CD4-positive, alpha-beta T cell treated with Interleukin-6 at 100 ng/mL for 8 hours (primary cell): ENCODE measurements around the gene NFIX.

Experiments
- DNase-seq: peaks from one replicate; pipeline ENCODE4 v3.0.0-alpha.2; 2020; ENCODE audit warnings: mixed read lengths, low spot score

The NFIX gene

GRCh38 chr19:13037161-13037560 lies 41.9 kb downstream of the NFIX start:
- DNase-seq: no peak

- DNase-seq: no peak
Measured at GRCh38 chr19:13037731-13038130, 42.5 kb downstream of the NFIX start.

DNA sequence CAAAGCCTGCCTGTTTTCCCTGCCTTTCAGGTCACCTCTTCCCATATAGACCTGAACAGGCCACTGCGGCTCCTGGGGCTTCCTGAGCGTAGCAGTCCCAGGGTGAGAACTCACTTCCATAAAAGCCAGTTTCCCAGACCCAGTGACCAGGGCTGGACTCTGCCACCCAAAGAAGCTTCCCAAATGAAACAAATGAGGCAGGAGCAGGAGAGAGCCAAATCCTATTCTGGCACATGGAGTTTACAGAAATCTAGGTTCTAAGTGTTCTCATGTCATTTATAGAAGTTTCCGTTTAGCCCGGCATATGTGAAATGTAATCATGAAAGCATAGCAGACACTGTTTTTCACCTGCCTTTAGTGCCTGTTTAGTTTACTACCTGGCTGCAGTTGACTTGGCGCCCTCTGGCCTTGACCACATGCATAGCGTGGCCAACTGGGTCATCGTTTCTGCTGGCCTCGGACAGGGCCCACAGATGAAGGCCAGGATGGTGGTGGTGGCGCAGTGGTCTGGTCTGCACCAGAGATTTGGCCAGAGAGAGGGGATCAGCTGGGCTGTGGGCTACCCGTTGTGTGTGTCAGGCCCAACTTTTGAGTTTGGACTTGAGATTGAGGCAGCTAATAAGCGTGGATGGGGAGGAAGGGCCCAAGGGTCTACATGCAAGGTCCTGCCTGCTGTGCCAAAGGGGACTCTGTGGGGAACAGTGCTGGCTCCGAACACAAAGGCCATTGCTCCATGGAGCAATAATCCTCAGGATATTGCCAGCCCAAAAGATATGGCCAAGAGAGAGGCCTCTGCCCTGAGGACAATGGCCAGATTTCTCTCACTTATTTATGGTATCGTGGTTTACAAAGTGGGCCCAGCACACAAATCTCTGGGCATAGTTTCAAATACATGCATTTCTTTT lies 43.3 kb downstream of the NFIX start:
- DNase-seq: no peak

DNA sequence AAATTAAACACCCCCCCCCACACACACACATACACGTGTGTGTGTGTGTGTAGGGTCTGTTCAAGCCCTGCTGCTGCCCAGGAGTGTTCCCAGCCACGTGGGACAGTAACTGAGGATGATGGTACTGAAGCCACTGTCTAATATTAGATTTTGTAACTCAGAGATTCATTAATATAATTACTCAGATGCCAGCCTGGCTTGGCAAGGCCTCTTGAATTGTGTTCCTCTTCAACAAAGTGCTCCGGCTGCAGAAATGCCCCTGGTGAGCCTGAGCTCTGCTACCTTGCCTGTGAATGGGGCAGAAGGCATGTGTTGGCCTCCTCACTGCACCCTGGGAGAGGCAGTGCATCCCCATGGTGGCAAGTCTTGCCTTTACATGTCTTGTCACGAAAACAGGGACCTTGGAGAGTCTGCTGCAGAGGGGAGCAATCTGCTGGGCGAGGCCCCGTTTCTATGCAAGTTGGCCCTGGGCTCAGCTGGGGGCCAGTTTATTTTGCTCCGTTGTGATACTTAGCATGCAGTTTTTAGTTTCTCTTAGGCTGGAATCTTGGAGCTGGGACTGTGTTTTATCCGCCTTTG lies 44.0 kb downstream of the NFIX start:
- no peak for DNase-seq

DNA sequence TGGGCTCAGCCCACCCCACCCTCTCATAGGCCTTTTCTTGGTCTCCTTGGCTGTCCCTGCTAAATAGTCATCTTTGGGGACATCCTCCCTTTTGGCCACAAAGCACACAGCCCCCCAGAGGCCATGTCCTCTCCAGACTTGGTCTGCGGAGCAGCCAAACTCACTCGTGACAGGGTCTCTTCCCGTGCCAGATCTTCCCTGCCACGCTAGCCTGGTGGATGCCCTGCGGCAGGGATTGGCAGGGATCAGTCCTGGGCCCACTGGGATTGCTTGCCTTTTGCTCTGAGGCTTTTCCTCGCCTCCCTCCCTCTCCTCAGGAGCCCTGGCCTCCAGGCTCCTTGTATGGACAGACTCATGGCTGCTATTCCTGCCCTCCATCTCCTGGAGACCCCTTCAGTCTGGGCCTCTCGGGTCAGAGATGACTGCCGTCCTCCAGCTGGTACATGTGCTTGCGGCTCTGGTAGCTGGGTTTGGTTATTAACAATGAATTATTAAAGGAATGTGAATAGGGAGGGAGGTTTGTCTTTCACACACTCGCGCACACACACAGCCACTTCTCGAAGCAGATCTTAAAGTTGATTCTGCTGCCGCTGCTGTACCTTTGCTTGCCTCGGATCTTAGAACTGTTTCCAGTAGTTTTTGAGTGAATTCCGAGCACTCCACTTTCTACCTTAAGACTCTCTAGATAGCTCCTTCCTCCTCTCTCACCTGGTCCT lies 45.1 kb downstream of the NFIX start:
- DNase-seq: no peak

GRCh38 chr19:13040948-13041292 lies 45.6 kb downstream of the NFIX start:
- DNase-seq: no peak

DNA sequence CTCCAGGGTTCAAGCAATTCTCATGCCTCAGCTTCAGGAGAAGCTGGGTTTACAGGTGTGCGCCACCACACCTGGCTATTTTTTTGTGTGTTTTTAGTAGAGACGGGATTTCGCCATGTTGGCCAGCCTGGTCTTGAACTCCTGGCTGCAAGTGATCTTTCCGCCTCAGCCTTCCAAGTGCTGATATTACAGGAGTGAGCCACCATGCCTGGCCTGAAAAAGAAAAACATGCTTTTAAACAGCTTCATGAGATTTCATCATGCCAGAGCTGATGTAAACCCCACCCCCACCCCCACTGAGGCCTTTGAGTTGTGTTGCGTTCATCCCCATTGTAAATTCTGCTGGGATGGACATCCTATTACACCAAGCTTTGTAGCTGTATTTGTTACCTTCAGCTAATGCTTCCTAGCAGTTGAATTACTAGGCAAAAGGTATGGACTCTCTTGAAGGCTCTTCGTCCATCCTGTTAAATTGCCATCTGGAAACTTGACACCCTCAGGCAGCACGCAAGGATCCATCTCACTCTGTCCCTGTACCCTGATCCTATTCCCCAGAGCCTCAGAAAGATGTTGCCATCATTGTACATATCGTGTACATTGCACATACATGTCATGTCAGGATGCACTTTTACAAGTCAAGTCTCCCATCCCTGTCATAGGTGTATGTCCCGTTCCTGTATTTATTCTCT lies 47.3 kb downstream of the NFIX start:
- no peak for DNase-seq

DNA sequence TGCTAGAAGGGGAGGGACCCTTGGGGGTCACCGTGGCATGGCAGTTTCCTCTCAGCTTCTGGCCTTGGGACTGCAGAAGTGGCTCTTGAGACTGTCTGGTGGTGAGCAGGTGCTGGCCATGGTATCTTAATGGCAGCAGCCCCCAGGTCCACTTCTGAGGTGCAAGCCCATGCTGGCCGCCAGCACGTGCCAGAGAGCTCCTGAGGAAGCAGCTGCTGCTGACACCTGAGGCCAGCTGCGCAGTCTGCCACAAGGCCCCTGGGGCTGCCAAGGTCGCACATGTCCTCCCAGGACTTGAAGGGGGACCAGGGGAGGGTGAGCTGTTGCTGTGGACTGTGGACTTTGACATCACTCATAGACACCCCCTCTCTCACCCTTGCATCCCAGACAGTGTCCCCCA lies 48.0 kb downstream of the NFIX start:
- DNase-seq: no peak

DNA sequence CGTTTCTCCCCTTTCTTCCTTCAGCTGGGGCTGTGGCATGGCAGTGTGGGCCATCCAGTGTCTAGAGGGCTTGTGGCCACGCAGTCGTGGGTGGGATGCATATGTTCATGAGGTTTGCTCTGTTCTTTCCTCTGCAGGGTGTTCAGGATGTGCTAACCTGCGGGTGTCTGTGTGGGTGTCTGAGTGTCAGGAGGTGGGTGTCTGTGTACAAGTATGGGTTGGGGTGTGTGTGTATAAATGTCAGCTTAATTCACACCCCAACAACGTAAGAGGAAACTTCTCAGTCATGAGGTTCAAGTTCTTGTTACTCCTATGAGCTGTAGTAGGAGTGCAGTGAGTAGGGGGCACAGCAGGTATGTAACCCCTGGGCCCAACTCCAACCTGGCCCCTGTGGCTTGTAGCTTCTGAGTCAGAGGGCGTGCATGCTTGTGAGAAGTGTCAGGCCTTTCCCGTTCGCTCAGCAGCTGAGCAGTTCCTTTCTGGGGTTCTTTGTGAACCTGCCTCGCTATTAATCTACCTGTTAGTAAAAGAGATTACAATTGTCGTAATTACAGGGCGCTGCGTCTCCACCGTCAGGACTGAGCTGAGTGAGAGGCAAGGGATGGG lies 49.1 kb downstream of the NFIX start:
- DNase-seq: no peak

DNA sequence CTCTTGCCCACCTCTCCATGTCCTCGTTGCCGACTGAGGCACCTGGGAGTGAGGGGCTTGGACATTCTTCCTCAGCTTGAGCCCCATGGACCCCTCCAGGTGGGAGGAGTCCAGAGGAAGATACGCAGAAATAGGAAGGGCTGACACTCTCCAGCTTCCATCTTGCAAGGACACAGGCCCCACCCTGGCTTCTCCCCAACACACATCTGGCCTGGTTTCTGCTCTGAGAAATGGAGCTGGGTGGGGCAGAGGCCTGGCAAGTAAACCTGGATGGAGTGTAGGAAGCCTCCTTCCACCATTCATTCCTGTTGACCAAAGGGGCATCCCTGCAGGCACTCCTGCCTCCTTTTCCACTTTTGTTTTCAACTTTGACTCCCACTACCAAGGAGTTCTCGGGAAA lies 50.5 kb downstream of the NFIX start:
- no peak for DNase-seq

DNA sequence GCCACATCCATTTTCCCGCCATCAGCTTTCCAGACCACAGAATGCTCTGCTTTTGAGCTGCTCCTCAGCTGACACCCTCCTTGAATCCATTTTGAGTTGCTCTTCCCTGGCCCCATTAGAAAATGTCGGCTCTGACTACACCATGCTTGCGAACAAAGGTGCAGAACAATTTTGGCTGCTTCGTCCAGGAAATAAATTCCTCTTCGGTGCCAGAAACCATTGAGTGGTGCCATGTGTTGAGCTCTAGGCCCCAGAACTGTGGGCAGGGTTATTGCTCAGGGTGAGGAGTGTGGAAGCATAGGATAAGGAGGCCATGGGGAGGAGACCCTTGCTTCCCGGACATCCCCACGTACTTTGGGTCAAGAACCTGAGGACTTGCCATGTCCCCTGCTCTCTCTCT lies 52.1 kb downstream of the NFIX start:
- DNase-seq: no peak

GRCh38 chr19:13050274-13050673 lies 55.0 kb downstream of the NFIX start:
- DNase-seq: no peak

DNA sequence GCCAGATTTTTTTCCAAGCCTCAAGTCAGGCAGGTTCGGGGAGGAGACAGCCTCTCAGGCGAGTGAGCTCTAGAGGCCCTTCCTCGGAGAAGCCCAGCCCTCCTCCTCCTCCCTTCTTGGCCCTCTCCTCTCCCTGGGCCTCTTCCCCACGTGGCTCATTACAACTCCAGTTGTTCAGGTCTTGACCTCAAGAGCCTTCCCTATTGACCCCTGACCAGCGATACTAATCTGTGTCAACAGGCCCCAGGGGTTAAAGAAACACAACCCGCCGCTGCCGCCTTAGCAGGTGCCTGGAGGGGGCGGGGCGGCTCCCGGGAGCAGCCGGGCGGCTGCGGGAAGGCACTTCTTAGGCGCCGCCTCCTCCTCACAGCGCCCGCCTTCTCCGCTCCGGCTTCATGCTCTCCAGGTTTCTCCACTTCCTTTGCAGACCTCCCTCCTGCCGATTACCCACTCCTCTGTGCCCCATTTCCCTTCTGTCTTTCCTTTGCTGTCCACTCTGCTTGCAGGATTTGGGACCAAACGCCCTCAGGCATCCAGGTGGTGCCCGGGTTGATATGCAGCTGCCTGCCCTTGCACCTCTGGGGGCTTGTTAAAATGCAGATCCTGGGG lies 56.4 kb downstream of the NFIX start:
- DNase-seq: peak; percentile 9

- DNase-seq: no peak
Measured at GRCh38 chr19:13052447-13053175, 57.3 kb downstream of the NFIX start.

DNA sequence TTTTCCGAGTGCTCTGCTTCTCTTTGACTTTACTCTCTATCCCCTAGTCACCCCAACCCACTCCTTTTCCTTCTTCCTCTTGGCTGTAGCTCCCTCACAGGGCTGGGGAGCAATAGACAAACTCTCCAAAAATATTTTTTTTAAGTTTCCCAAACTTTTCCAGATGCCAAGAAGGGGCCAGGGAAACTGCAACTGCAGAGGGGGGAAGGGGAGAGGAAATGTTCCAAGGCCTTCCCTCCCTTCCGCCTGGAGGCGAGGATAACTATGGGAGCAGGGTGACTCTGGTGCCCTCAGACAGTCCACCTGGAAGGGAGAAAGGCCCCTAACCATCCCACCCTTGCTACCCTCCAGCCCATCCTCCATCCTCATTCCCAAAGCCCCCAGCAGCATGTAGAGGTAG lies 58.0 kb downstream of the NFIX start:
- no peak for DNase-seq

DNA sequence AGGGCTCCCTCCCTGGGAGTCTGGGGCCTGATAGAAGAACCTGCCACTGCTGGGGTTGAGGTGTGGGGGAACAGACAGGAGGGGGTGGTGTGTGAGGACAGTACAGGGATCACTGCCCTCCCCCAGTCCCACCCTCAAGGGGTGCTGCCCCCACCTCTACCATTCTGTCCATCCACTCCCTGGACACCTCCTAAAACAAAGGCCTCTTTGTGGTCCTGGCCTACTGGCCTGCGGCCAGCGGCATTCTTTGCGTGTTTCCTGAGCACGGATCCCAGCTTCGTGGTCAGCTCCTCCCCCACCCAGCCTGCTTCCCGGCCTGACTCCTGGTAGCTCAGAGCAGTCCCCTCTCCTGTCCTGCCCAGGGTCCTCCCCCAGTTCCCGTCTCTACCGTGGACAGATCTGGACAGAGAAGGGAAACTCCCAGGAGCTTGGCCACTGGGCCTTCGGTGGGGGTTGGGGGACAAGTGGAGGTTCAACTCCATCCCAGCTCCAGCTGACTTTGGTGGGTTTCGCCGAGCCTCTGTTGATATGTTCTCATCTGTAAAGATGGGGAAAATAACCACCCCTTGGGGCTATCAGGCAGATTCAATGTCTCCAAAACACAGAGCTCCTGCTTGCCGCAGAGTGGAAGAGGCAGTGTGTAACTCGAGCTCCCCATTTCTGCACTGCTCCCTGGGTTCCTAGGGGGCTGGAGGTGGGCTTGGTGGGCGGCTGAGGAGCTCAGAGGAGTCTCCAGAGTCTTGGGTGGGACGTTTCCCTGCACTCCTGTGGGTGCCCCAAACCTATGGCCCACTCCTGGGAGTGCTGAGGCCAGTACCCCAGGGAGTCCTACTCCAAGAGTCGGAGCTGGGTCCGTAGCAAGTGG lies 58.7 kb downstream of the NFIX start:
- DNase-seq: no peak

DNA sequence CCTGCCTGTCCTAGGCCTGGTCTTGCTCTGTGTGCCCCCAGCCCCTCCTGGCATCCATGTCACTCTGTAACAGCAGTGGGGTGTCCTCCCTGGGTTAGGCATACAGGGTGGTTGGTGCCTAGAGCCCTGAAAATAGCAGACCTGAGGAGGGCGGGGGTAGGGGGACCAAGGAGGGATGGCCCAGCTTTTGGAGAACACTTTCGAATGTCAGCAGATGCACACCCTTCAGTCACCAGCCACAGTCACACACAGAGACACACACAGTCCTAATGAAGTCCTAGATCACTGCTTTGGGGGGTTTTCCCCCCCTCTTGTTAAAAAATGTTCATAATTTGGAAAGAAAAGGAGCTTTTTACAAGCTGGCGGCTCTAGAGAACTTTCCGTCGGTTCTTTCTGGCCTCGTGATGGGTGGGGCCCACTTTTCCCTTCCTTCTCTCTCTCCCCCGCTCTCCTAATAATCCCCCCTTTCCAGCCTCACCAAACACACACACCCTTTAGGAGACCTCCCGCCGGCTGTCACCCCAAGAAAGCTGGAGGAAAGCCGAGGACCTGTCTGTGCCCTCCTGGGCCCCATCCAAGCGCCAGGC lies 59.4 kb downstream of the NFIX start:
- no peak for DNase-seq

DNA sequence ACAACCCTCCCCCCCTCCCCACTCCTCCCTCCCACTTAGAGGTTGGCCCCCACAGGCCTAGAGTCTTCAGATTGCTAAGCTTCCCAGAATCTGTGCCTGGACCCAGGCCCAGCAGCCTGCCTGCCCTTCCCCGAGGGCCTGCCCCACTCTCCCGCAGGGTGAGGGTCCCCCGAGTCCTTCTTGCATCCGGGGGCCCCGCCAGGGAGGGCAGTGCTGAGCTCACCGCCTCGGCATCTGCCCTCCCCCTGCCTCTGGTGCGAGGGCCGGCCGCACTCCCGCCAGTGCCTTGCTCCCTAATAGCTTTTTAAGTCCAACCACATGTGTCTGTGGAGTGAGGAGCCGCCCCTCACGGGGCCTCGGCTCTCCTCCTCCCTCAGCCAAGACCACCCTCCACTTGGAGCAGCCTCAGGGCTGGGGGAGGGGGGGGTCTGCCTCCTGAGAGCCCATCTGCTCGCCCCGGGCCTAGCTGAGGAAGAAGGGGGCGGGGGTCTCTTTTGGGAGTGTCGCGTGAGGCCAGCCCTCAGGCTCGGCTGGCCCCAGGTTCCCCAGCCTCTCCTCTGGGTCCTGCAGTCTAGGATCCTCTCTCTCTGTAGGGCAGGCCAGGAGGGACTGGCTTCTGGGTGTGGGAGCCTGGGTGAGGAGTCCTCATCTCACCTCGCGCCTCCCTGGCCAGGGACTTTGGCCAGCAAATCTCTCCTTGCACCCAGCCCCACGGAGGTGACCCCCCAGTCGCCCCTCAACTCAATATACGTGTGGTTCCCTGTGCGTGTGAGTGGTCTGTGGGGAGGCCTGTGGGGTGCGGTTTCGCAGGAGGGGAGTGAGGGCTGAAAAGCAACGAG lies 60.2 kb downstream of the NFIX start:
- no peak for DNase-seq
